ENCODE data around the gene PRKAR1B.
"Not testable (repeated sequence)": the region's sequence is repeated elsewhere in the genome, so short reads cannot be mapped to it uniquely, and the experiment has no call there.

Gene PRKAR1B

DNA sequence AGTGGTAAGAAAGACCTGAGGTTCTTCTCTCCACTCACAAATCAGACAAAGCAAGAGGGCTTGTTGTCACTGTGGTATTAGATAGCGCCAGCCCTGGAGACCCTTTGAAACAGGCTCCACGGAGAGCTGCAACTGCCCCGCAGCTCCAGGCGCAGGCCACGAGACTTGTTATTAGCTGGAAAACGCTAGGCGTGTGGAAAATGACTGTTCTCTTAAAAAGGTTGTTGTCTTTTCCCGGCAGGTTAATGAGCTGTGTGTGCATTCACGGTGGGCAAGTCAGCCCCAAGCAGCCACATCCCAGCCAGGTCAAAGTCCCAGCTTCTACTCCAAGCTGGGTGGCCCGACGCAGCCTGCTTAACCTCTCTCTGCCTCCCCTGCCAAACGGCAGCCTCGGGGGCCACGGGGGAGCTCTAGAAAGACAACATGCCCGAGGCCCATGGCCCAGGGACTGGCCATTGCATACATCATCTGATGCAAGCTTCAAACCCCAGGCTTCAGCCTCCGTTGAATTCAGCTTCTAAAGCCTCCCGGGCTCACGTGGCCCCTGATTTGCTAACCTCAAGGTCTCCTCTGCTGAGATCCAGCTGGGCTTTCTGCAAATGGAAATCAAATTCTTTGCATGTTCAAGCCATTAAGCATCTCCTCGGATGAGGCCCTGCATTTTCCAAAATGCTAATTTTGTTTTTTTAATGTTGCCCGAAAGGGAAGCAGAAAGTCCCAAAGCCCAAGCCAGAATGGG, 61.9 kb downstream of the PRKAR1B start:
- H3K27me3 ChIP-seq, result no peaks in the 10 kb centered on the region
- H3K4me1 ChIP-seq, result peaks cover 43% of the 10 kb centered on the region
- H3K27ac ChIP-seq, result no peak overlapping the region
- no peak overlapping the region for H3K9ac ChIP-seq
- no peak for TF ChIP-seq Cebpa-rat (IDR thresholded peaks at IDR 0.05)
- no peaks in the 10 kb centered on the region for H3K36me3 ChIP-seq
- H3K4me3 ChIP-seq, result no peak overlapping the region
- no peaks in the 10 kb centered on the region for H3K9me3 ChIP-seq
- H4K20me1 ChIP-seq, result no peaks in the 10 kb centered on the region
- H3K4me2 ChIP-seq, result no peak overlapping the region

DNA sequence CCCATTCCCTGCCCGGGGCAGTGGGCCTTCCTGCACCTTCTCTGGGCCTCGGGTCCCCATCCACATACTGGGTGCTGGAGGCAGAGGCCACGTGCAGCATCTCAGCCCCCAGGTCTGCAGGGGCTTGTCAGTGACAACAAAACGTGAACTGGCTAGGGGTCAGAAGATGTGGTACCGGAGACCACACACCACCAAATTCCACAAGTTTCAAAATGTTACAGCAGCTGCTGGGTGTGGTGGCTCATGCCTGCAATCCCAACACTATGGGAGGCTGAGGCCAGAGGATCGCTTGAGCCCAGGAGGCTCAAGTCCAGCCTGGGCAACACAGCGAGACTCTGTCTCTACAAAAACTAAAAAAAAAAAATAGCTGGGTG, 62.7 kb downstream of the PRKAR1B start:
- Histone ChIP-seq H3K9ac (no peak overlapping the region), H3K27me3 (no peaks in the 10 kb centered on the region), H3K9me3 (peaks cover 7% of the 10 kb centered on the region), H3K27ac (no peak overlapping the region), H3K4me1 (peaks cover 43% of the 10 kb centered on the region), H3K36me3 (peaks cover 3% of the 10 kb centered on the region; the same call in 1 of the 2 replicates), H3K4me3 (no peak overlapping the region), H4K20me1 (no peaks in the 10 kb centered on the region), H3K4me2 (no peak overlapping the region)
- no peak for TF ChIP-seq Cebpa-rat (IDR thresholded peaks at IDR 0.05)

DNA sequence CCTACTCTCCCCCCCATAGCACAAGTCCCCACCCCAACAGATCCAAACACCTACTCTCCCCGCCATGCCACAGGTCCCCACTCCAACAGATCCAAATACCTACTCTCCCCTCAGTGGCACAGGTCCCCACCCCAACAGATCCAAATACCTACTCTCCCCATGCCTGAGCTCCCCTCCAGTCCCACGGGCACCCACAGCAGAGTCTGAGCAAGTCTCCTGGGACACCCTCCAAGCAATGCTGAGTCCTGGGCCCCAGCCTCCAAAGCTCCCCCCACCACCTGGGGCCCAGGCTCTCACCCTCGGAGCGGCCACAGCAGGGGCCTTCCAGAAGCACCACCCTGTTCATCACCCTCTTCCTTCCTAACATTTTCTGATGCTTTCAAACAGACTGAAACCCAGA, 64.5 kb downstream of the PRKAR1B start:
- Histone ChIP-seq H3K9me3 (peaks cover 14% of the 10 kb centered on the region), H3K27ac (no peak overlapping the region), H3K4me1 (peaks cover 28% of the 10 kb centered on the region), H3K4me3 (no peak overlapping the region), H3K36me3 (peaks cover 10% of the 10 kb centered on the region; the same call in 1 of the 2 replicates), H3K9ac (no peak overlapping the region), H4K20me1 (no peaks in the 10 kb centered on the region), H3K27me3 (no peaks in the 10 kb centered on the region), H3K4me2 (peak overlapping the region; percentile 42)
- TF ChIP-seq Cebpa-rat (IDR thresholded peaks at IDR 0.05), result no peak

DNA sequence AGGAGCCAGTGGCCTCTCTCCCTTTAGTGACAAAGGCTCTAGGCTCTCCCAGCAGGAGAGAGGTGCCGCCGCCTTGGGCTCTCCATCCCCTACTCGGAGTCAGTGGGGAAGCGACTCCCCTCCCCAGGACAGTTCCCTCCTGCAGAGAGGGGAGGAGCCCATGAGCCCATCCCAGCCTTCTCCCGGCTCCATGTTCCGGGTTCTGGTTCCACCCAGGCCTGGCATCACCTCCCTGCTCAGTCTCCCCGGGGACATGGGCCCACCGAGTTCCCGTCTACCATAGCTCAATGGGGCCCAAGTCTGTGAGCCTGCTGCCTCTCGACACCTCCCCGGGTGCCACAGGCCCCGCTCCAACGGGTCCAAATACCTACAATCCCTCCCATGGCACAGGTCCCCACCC, 67.1 kb downstream of the PRKAR1B start:
- peaks cover 25% of the 10 kb centered on the region for H3K9me3 ChIP-seq
- H3K4me1 ChIP-seq, result peaks cover 20% of the 10 kb centered on the region
- no peak overlapping the region for H3K4me3 ChIP-seq
- H3K27ac ChIP-seq, result no peak overlapping the region
- TF ChIP-seq Cebpa-rat (IDR thresholded peaks at IDR 0.05), result no peak
- no peak overlapping the region for H3K9ac ChIP-seq
- H3K36me3 ChIP-seq, result peaks cover 10% of the 10 kb centered on the region; the same call in 1 of the 2 replicates
- H4K20me1 ChIP-seq, result no peaks in the 10 kb centered on the region
- no peaks in the 10 kb centered on the region for H3K27me3 ChIP-seq
- H3K4me2 ChIP-seq, result no peak overlapping the region

DNA sequence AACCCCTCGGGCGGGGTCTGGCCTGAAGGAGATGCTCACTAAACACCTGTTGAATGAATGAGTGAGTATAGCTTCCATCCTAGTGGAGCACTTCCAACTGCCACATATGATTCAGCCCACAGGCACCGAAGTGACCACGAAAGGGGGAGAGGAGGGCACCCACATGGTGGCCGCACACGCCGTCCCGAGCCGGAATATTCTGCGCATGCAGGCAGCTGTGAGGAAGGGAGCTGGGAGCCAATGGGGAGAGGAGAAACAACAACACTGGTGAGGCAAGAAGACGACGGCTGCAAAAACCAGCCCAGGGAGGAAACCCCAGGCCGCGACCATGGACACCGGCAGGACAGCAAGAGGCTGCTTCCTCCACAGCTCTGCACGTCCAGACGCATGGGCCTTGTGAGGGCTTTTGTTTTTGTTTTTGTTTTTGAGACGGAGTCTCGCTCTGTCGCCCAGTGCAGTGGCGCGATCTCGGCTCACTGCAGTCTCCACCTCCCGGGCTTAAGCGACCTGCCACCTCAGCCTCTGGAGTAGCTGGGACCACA, 67.7 kb downstream of the PRKAR1B start:
- peaks cover 10% of the 10 kb centered on the region; the same call in 1 of the 2 replicates for H3K36me3 ChIP-seq
- peaks cover 29% of the 10 kb centered on the region for H3K9me3 ChIP-seq
- H3K9ac ChIP-seq, result no peak overlapping the region
- H3K27ac ChIP-seq, result no peak overlapping the region
- no peak overlapping the region for H3K4me3 ChIP-seq
- H3K4me2 ChIP-seq, result no peak overlapping the region
- no peaks in the 10 kb centered on the region for H4K20me1 ChIP-seq
- TF ChIP-seq Cebpa-rat (IDR thresholded peaks at IDR 0.05), result no peak
- peaks cover 20% of the 10 kb centered on the region for H3K4me1 ChIP-seq
- no peaks in the 10 kb centered on the region for H3K27me3 ChIP-seq

DNA sequence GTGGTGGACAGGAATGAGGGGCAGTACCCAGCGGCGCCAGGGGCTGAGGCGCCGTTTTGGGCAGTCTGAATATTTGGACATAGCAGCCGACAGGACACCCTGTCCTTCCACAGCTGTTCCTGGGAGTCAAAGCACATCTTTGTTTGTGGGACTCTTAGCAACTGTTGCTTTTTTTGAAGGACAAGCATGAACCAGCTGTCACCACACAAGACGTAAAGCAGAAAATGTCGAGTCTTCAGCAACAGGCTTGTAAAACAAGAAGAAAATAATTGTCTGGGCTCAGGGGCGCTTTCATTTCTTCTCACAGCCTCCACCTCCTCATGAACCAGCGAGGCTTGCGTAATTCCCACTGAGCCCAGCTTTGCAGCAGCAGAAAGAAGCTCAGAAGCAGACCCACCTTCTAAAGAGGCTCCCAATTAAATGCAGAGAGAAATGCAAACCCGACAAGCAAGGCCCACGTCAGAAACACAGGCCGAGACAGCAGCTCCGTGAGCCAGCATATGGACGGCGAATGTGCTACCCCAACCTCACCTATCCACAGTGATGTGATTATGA, 69.4 kb downstream of the PRKAR1B start:
- Histone ChIP-seq H3K36me3 (peaks cover 17% of the 10 kb centered on the region; the same call in 1 of the 2 replicates), H3K4me3 (no peak overlapping the region), H3K4me1 (peaks cover 2% of the 10 kb centered on the region), H3K27me3 (no peaks in the 10 kb centered on the region), H3K27ac (no peak overlapping the region), H3K4me2 (no peak overlapping the region), H4K20me1 (no peaks in the 10 kb centered on the region), H3K9me3 (peaks cover 45% of the 10 kb centered on the region), H3K9ac (no peak overlapping the region)
- TF ChIP-seq Cebpa-rat (IDR thresholded peaks at IDR 0.05), result 0 out of 2 replicates have a peak, but pooled peaks have one; percentile 45

DNA sequence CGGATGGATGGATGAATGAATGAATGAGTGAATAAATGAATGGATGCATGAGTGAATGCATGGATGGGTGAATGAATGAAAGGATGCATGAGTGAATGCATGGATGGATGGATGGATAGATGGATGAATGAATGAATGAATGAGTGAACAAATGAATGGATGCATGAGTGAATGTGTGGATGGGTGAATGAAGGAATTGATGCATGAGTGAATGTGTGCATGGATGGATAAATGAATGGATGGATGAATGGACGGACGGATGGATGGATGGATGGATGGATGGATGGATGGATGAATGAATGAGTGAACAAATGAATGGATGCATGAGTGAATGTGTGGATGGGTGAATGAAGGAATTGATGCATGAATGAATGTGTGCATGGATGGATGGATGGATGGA, 70.1 kb downstream of the PRKAR1B start:
- not testable (repeated sequence) for H3K27ac ChIP-seq, H3K4me2 ChIP-seq, H3K4me3 ChIP-seq, H3K9ac ChIP-seq, H3K4me1 ChIP-seq, H4K20me1 ChIP-seq, H3K27me3 ChIP-seq
- Histone ChIP-seq H3K36me3 (peaks cover 21% of the 10 kb centered on the region; the same call in 1 of the 2 replicates), H3K9me3 (peaks cover 51% of the 10 kb centered on the region)

DNA sequence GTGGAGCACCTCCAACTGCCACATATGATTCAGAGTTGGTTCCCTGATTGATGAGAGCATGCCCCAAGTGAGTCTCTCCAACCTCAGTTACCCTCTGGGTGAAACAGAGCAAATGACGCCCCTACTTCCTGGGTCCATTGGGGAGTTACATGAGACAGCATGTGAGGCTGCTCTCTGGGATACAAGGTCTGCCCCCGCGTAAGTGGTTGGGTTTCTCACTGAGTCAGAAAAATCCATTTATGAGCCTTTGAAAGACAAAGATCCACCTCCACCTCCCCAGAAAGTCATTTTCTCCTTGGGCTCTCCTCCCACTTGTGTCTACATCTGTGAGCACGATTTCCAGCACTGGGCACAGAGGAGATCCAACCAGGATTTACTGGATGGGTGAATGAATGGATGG, 71.3 kb downstream of the PRKAR1B start:
- no peaks in the 10 kb centered on the region for H4K20me1 ChIP-seq
- H3K9me3 ChIP-seq, result peaks cover 61% of the 10 kb centered on the region
- no peaks in the 10 kb centered on the region for H3K27me3 ChIP-seq
- no peak for TF ChIP-seq Cebpa-rat (IDR thresholded peaks at IDR 0.05)
- H3K36me3 ChIP-seq, result peaks cover 21% of the 10 kb centered on the region; the same call in 1 of the 2 replicates
- no peak overlapping the region for H3K27ac ChIP-seq
- no peaks in the 10 kb centered on the region for H3K4me1 ChIP-seq
- H3K4me3 ChIP-seq, result no peak overlapping the region
- no peak overlapping the region for H3K4me2 ChIP-seq
- H3K9ac ChIP-seq, result no peak overlapping the region

DNA sequence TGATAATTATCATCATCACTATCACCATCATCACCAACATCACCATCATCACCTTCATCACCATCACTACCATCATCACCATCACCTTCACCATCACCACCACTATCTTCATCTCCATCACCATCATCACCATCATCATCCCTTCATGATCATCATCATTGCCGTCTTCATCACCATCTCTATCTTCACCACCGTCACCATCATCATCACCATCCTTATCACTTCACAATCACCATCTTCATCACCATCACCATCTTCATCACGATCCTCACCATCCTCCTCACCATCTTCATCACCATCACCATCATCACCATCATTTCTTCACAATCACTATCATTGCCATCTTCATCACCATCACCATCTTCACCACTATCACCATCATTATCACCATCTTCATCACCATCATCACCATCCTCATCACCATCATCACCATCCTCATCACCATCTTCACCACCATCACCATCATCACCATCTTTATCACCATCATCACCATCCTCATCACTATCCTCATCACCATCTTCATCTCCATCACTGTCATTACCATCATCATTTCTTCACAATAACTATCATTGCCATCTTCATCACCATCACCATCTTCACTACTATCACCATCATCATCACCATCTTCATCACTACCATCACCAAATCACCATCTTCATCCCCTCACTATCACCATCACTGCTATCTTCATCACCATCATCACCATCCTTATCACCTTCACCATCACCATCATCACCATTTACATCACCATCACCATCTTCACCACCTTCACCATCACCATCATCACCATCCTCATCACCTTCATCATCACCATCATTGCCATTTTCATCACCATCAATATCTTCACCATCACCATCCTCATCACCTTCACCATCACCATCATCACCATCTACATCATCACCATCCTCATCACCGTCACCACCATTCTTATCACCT, 73.0 kb downstream of the PRKAR1B start:
- TF ChIP-seq Cebpa-rat (IDR thresholded peaks at IDR 0.05), result no peak
- no peak overlapping the region for H3K27ac ChIP-seq
- H3K9me3 ChIP-seq, result peaks cover 51% of the 10 kb centered on the region
- H3K4me3 ChIP-seq, result no peak overlapping the region
- no peak overlapping the region for H3K9ac ChIP-seq
- no peak overlapping the region for H3K4me2 ChIP-seq
- no peaks in the 10 kb centered on the region for H4K20me1 ChIP-seq
- no peaks in the 10 kb centered on the region for H3K4me1 ChIP-seq
- H3K27me3 ChIP-seq, result no peaks in the 10 kb centered on the region
- H3K36me3 ChIP-seq, result peaks cover 15% of the 10 kb centered on the region; the same call in 1 of the 2 replicates

Measured in BLaER1 (cell line).